Measurements from ENCODE around the gene ARGLU1.

The ARGLU1 gene

DNA sequence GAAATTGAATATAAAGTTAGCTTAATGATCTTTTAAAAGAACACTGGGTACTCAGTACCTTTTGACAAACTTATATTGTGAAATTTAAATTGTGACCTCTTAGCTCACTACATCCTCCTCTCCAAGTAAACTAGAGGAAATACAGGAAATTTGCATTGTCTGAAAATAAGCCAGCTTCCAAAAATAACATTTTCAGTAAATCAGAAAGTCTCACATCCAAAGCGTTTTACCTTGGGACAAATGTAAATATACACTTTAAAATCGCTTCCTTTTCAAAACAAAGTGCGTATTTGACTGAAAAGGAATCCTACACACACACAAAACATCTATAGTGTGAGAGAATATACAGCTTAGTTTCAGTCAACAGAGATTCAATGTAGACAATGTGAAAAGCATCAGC is 30.4 kb downstream of the ARGLU1 start:
- no peak for DNase-seq

DNA sequence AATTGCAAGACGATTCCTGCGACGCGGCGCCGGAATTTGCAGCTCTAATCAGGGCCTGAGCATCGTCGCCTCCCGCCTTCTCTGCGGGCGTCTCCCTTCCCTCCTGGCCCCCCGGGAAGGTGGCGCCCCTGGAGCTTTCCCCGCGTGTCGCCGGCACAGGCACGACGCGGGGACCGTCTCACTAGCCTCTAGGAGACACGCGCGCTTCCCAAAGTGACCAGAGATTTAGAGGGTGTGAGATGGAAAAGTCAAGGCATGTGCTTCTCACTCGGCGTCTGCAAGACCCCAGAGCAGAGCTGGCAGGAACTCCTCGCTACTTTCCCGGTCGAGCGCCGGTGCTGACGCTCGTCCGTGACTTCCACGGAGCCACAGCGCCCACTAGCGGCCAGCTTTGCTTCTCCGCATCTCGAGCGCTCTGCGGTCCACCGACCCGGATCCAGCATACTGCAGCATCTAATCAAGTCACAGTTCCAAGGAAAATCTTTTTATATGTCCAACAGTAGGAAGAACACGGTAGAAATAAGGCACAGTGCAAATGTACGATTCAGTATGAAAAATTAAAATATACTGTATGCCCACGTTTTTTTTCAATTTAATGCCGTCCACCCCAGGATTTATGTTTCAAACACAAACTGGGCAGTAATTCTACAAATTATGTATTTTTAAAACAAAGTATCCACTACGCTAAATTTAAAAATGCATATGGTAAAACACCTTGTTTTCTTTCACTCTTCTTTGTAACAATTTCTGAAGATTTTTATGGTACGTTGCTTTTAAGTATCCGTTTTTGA is 31.5 kb downstream of the ARGLU1 start:
- DNase-seq = peak; percentile 93

DNA sequence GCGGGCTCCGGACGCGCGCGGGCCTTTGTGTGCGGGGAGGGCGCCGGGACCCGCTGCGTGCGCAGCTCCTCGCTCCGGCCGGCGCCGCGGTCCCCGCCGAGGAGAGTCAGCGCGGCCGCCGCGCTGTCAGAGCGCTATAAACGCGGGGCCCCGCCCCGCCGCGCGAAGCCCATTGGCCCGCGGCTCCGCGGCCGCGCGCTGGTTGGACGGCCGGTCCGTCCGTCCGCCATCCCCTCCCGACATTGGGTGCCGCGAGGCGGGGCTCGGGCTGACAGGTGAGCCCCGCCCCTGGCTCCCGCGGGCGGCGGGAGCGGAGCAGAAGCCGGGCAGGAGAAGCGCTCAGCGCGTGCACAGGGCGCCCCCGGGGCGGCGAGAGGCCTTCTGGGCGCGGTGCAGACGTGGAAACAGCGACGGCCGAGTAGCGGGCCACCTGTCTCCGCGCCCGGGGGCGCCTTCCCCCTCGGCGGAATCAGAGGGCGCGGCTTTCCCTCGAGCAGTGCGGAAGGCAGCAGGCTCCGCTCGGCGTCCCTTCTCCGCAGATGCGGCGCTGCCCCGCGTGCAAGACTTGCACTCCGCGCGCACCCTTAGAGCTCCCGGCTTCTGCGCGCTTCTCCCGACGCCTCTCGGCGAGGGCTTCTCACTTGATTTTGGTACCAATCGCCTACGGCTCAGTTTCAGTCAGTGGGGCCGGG is 32.2 kb downstream of the ARGLU1 start, which contains the start of gene EFNB2:
TSS of gene EFNB2 (minus strand) at position 111 of the 692 bp plus-strand sequence. CDS start 698 bp downstream, outside the sequence.
- DNase-seq = peak; percentile 99

DNA sequence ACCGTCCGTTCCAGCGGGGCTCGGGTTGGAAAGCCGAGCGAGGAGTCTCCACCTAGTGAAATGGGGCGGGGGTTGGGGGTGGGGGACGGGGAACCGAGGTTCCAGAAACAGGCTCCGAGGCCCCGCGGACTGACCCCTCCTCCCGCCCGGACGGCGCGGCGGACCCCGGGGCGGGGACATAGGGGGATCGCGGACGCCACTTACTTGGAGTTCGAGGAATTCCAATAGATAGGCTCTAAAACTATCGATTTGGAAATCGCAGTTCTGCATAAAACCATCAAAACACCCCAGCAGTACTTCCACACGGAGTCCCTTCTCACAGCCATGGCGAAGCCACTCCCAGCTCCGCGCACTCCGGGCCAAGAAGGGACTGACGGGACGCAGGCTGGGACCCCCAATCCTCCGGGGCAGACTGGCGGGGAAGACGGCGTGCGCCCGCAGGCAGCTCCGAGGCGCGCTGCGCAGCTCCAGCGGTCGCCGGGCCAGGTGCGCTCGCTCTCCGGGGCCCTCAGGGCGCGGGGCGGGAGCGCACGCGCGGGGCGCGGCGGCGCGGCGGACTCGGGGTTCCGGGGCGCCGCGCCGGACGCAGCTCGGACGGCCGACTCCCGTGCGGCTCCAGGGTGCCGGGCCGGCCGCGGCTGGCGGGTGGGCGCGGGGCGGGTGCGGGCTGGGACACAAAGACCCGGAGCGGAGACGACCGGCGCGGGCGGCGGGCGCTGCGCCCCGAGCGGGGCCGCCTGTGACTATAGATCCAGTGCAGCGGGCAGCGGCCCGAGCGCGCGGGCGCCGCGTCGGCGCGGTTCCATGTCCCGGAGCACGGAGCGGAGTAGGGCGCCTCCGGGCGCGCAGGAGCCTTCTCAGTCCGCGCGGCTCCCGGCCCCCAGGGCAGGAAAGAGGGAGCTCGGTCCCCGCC is 33.0 kb downstream of the ARGLU1 start:
- DNase-seq = peak; percentile 70

DNA sequence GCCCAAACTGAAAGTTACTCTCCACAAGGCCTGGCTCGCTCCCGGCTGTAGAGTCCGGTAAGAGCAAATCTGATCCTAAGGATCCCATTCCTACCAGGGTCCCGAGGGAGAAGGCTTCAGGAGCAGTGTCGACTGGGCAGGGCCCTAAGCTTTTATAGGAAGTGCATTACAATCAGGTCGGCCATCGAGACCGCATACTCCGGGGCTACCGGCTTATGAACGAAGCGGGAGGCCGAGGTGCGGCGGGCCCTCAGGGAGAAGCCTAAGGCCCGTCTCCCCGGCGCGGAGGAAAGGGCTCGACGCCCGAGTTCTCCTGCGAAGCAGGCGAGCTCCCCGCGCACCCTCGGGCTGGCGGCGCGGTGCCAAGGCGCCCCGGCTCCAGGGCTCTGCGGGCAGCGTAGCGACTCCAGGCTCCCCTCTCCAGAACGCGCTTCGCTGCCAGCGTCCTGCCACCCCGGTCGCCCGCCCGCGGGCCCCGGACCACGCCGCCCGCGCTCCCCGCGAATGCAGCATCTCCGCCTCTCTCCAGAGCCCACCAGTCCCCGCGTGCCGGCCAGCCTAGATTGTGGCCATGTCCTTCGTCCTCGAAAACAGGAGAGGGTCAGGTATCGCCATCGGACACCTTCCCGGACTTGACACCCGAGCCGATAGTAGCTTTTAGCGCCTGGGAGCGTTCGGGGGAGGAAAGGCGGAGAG is 33.8 kb downstream of the ARGLU1 start:
- peak; percentile 81 for DNase-seq

DNA sequence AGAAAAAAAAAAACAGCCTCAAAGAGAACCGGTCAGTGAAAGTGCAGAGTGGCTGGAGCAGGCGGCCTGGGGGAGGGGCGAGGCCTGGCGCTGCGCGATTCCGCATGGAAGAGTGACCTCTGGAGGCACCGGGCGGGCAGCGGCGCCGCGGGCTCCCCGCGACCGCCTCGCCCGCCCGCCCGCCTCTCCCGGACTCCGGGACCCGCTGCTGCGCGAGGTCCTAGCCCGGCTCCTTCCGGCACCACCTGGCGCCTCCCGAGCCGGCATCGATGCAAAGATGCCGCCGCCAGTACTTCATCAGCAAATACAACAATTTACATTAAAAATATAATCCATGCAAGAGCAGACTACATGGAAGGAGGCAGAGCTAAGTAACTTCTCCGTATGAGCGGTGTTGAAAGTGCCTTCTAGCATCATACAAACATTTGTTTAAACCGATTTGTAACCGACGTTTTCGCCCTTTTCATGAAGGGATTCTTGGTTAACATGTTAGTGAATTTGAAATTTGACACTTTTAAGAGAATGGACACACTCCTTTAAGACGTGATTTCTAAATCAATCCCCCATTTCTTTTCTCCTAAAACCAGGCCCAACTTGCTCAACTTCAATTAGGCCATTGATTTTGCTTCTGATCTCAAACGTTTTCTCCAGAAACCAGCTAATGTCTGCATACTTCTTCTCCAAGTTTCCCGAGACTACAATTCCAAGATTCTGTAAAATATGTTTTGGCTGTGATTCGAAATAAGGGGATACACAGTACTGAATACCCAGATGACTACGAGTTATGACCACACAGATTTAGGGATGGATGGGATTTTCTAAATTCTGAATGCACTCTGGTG is 34.6 kb downstream of the ARGLU1 start:
- DNase-seq = peak; percentile 92

DNA sequence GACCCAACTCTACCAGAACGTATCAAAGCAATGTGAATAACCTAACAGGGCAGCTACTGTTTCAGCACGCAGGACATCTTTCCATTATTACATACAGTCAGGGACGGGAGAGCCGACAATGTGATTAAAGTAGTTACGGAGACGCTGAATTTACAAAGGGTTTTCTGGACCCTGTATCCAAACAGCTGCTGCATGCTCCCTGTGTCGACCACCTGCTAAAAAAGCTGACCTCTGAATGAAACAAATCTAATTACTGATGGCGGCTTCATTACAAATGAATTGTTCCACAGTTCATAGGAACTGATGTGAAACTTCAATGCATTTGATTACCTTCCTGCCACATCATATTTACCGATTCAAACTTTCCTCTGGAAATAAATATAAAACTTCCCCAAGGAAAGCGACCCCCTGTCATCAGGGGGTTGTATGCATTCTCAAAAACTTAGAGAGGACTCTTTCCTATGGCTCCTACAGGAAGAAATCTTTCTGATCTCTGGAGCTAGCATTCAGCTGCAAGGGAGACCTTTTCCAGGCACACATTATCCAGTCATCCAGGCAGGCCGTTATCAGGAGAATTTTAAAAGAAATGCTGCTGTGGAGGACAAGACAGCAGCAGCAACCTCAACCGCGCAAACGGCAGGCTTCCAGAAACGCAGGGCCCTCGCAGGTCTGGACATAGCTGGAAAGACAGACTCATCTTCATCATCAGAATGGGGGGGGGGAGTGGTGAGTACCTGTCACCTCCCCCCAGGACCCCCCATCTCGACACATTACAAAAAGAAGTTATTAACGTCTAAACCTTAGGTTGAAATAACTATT is 35.6 kb downstream of the ARGLU1 start:
- peak; percentile 70 for DNase-seq

DNA sequence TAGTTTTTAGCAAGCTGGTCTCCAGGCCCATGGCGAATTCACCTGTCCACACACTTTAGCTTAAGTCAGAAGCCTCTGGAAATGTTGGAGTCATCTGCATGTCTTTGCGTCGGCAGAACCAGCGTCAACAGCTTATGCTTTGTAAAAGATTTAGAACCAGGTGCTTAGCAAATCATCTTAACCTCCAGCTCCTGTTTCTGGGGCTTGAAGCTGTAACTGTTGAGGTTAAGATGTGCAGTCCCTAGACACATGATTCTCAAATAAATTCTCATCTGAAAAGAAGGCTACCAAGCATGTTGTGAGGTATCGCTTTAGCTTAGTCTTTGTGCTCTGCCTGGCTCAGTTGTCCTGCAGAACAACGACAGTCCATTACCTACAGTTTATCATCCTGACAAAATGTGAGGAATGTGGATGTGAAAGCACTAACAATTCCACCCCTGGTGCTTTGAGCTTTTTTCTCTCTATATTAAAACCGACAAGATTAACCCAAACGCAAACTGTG is 36.9 kb downstream of the ARGLU1 start:
- peak; percentile 49 for DNase-seq

DNA sequence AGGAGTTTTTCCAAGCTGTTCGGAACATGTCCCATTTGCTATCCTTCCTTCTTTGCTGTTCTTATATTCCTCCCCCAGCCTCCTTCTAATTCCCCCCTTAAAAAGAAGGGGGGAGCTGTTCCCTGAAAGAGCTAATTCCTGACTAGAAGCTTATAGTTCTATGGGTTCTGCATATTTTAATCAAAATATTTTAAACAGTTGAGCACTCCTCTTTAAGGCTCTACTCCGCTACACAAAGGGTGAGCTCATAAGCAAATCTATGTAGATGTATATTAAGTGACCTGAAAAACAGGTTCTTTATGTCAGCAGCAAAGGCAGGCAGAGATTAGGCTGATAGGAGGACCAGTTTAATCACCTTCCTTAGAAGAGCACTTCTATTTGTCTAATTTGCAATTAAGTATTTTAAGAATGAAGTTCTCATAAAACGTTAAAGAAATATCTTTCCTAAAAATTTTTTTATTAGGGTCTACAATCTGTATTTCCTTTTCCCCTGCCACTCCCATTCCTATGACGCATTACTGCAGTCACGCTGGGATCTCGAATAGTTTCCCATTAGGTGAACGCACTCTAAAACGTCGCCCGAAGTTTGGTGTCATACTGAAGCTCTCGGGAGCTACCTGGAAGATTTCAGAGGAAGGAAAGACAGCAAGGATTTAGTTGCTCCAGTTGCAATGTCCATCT is 37.6 kb downstream of the ARGLU1 start:
- DNase-seq = peak; percentile 49

DNA sequence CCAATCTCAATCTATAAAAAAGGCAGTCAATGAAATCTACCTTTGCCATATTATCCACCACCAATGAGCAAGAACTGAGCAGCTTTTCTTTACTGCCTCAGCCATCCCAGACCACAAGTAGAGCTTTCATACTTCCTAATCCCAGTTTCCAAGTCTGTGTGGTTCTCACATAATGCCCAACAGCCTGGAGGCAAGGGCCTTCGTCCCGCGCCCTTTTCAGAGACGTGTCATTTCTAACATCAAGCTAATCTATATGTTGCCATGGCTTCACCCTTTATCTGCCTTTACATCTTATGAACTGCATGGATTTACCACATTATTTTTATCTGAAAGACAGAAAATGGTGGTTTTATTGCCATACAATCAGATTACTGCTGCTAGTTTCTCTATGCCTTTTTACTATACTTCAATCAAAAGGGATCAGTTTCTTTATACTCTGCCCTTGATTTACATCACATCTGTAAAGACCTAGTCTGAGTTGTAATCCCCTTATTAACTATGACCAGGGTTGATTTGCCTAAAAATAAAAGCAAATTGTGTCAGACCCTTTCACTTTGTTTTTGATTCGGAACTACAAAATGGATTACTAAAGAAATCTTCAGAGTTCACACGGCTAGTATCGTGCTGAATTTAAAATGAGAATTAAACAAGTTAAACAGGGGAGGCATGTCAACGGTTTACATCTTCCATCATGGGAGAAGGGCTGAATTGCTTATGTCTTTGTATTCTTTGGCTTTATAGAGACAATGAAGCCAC is 38.3 kb downstream of the ARGLU1 start:
- peak; percentile 32 for DNase-seq

DNA sequence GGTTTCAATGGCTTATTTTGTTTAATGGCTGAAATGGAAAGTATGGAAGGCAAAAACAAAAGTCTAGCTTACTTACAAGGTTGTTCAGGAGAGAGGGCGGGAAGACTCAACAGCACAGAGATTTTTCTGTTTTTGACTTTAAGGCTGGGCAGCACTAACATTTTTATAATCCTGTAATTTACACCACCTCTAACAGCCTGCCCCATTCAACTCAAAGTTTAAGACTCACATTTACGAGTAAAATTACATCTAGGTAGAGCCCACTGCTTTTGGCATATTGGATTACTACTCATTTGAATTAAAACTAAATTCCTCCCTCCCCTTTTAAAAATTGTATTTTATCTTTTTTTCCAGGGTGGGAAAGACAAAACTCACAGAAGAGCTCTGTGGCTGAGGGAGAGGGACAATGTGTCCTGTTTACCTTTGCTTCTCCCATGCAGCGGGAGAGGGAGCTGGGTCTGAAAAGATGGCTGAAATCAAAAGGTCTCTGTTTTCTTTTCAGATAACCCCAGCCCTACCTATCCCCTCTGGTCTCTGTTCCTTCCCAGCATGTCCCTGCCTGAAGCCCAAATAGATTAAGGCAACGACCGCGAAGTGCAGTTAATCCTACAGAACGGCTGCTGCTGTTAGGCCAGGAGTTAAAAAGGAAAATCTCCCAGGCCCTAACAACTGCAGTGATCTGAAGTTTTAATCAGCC is 39.1 kb downstream of the ARGLU1 start:
- DNase-seq = peak; percentile 42

DNA sequence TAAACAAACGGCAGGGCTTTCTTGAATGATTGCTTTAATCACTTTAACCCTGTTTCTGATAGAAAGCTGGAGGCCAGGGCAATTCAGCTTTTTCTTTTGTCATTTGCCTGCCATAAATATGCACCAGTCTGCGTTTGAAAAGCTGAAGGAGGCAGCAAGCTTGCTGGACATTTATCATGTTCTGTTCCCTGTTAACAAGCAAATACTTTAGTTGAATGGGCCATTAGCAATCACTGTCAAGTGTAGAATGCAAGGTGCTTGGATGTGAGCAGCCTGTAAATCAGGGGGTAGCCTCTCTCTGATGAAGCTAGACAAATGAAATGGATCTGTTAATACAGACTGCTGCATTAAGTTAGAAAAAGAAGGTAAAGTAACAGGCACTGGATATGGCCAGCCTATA is 40.1 kb downstream of the ARGLU1 start:
- peak; percentile 75 for DNase-seq

DNA sequence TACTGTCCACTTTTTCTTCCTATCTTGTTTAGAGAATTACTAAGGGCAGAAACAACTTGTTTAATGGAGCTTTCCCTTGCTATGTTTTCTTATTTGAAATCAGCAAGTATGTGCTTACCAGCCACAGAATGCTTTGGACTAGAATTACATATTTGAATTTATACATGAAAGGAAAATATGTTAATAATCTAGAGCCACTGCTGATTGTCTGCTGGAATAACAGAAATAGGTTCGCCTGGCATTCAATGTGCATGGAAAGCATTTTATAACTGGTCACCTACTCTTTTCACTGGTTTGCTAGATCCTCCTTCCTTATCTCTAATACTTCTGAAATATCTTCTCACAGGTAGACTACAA is 40.5 kb downstream of the ARGLU1 start:
- DNase-seq = no peak

DNA sequence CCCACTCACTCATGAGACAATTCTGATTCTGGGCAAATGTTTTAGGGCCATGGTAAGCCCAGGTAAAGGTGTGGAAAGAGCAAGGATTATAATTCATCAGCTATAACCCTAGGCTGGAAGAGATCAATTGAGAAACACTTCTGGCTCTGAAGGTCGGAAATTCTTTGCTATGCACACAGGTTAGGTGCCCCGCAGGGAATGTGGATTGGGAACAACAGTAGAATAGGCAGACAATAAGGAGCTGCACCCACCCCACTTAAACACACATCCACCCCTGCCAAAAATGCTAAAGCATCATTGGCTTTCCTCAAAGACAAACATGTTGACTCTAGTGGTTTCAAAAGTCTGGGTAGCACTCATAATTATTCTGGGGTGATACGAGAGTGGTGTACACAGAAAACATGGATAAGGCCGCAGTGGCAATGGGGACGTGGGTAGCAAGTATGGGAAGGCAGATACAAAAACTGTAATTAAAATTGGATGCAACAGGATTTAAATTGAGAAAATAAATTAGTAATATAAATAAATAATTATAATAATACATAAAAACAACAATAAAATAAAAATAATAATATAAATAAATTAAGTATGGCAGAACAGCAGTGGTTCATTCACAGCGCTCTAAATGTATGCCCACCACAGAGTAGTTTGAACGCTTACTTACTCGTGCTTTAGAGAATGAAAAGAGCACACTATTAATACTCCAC is 41.0 kb downstream of the ARGLU1 start:
- peak; percentile 84 for DNase-seq

DNA sequence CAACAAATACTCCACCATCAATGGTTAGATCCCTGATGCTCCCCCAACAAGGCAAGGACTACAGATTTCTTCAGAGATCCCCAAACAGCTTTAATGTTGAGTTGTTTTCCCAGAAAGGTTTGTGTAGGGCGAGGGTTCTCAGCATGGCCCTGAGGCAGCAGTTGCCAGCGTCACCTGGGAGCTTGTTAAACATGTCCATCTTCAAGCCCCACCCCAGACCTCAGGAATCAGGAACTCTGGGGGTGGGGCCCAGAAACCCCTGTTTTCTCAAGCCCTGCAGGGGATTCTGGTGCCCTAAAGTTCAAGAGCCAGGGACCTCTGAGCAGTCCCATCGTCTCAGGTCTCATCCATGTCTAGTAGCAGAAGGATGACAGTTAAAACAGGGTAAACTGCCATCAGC is 42.1 kb downstream of the ARGLU1 start:
- DNase-seq = no peak

DNA sequence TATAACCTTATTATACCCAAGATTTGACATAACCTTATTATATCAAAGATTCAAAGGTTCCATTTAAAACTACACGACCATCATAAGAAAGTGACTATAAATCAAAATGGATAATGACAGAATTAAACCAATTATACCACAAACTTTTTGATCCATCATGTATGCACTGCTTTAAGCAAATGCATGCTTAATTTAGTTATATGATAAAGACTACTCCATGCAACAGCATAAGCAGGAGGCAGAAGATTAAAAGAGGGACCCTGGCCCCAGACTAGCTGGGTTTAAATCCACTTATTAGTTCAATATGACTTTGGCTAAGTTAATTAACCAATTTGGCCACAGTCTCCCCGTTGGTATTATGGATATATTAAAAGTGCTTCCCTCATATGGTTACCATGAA is 43.8 kb downstream of the ARGLU1 start:
- no peak for DNase-seq

DNA sequence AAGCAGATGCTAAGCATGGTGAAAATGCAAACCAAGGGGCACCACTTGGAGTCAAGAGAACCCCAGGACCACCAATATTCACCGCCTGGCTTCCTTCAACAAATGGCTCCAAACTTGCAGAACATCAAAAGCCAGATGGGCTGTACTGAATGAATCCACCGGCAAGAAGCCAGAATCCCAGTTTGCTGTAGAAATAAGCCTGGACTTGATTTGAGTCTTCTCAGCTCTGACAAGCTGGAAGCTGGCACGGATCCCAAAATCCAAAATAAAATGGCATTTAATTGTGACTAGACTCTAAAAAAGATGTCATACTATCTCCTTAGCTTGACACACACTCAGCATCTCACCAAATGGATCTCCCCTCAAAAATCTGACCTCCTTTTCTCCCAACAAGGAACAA is 44.4 kb downstream of the ARGLU1 start:
- peak; percentile 84 for DNase-seq

Data from NCI-H69 (cell line).